Measurements from ENCODE around the gene CSMD2.
A peak's percentile ranks its signal among the peaks of the same experiment; 100 is the strongest.

Gene CSMD2

GRCh38 chr1:33654267-33654834 lies 510.7 kb downstream of the CSMD2 start:
- no peak for DNase-seq (ENCODE audit: low read depth in 2 of 3, low spot score in 1 of 3)

GRCh38 chr1:33653226-33653625 lies 511.8 kb downstream of the CSMD2 start:
- no peak for DNase-seq (ENCODE audit: low read depth in 2 of 3, low spot score in 1 of 3)

DNA sequence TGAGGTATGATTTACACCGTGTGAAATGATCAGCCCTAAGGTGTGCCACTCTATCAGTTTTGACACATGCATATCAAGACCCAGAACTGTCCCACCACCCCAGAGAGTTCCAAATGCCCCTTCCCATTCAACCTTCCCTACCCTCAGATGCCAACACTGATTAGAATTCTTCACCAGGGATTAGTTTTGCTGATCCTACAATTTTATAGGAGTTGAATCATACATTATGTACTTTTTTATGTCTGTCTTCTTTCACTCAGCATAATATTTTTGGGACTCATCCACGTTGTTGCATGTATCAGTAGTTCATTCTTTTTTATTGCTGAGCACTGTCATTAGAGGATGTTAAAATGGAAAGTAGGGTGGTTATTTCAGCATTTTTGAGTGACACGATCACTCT lies 514.3 kb downstream of the CSMD2 start:
- DNase-seq (ENCODE audit: low read depth in 2 of 3, low spot score in 1 of 3): no peak

- no peak for DNase-seq (ENCODE audit: low read depth in 2 of 3, low spot score in 1 of 3)
Observed at GRCh38 chr1:33649759-33650158, 515.3 kb downstream of the CSMD2 start.

GRCh38 chr1:33643216-33643615 lies 521.8 kb downstream of the CSMD2 start:
- DNase-seq (ENCODE audit: low read depth in 2 of 3, low spot score in 1 of 3): no peak

DNA sequence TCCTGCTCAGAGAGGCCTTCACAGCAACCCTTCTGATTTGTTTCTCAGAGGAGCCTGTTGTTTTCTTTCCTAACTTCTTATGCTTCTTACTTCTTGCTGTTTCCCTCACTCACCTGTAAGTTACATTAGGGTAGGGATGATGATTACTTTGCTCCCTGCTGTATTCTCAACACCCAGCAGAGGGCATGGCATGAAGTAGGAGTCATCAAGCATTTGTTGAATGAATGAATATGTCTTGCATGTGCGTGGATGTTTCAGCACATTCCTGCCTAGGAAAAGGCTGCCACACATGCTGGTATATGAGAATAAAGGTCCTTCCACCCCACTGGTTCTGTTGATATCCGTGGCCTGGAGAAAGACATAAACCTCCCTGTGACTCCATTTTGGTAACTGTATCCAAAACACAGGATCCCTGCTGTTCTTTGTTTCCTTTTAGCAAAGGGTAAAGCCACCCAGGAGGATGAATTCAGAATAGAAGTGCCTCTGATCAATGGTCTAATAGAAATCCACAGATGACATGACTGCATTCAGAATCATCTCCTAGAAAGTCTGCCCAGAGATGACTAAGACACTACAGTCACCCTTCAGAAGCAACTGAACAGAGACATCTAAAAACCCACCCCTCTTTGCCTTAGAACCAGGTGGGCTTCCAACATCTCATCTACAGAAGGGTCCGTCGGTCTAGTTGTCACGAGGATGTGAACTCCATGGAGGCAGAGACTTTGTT lies 523.8 kb downstream of the CSMD2 start:
- no peak for DNase-seq (ENCODE audit: low read depth in 2 of 3, low spot score in 1 of 3)

GRCh38 chr1:33640114-33640660 lies 524.8 kb downstream of the CSMD2 start:
- DNase-seq (ENCODE audit: low read depth in 2 of 3, low spot score in 1 of 3): no peak

DNA sequence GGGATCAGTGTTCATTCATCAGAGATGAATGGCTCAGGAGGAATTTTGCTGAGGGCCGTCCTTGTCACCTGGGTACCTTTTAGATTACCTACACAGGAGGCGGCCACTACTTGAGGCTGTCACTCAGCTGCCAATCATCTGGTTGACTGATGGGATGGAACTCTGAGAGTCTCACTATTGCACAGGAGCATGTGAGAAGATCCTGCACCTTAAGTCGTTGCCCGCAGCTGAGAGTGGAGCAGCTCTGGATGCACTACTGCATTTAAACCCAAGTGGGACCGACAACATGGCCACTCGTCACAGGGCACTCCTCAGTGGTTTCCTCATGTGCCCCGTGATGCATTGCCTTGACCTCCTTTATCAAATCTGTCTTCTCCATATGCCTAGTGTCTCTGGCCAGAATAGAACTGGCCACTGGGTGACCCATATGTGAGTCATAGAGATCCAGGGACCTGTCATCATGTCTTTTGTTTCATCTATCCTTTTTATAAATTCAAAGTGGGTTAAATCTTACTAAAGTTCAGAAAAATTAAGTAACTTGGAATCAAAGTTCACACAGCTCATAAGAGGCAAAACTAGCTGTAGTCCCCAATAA lies 527.1 kb downstream of the CSMD2 start:
- DNase-seq (ENCODE audit: low read depth in 2 of 3, low spot score in 1 of 3): no peak

- no peak for DNase-seq (ENCODE audit: low read depth in 2 of 3, low spot score in 1 of 3)
Observed at GRCh38 chr1:33636209-33636608, 528.8 kb downstream of the CSMD2 start.

DNA sequence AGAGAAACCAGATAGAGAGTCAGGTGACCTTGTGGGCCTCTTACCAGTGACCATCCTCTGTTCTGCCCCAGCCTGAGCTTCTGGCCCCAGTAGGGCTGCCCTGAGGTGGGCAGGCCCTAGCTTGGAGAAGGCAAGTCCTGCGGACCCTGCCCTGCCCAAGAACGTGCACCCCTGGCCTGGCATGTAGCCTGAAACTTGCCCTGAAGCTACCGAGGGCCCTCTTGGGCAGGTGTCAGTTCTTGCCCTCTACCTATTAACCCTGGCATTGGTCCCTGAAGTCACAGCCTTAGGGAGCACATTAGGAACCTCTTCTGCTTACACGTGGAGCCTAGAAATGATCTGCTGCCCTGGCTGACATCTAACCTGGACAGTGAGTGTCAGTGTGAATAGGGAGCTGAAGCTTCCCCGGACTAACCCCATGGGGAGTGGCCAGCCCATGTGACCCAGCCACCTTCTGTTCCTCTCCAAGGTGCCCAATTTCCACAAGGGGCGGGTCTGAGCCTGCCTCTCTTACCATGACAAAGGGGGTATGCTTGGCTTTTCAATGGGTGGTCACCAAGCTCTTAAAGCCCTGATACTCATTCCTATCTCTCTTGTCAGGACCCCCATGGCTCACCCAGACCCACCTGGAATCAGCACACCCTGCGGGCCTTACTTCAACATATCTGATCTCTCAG lies 529.6 kb downstream of the CSMD2 start:
- DNase-seq (ENCODE audit: low read depth in 2 of 3, low spot score in 1 of 3): no peak

DNA sequence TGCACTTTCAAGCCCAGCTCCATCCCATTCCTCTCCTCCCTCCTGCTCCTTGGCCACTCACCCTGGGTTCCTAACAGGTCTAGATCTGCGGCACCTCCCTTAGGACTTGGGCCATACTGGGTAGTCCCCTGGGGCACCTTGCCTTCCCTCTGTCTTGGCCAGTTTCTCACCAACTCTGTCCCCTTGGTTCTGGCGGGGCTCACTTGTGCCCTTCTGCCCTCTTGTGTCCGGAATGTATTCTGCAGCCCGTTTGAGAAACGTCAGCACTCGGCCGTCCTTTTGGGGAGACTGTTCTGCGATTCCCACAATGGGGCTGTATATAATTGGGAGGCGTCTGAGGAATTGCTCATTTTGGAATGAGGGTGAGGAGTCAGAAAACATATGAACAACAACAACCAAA lies 530.2 kb downstream of the CSMD2 start:
- DNase-seq (ENCODE audit: low read depth in 2 of 3, low spot score in 1 of 3): peak in 1 of 3 donors; percentile 20

- DNase-seq (ENCODE audit: low read depth in 2 of 3, low spot score in 1 of 3): no peak
Observed at GRCh38 chr1:33634143-33634542, 530.9 kb downstream of the CSMD2 start.

- peak; percentile 76 to 90 (median 84) for DNase-seq (ENCODE audit: low read depth in 2 of 3, low spot score in 1 of 3)
Observed at GRCh38 chr1:33633019-33633801, 531.8 kb downstream of the CSMD2 start.

DNA sequence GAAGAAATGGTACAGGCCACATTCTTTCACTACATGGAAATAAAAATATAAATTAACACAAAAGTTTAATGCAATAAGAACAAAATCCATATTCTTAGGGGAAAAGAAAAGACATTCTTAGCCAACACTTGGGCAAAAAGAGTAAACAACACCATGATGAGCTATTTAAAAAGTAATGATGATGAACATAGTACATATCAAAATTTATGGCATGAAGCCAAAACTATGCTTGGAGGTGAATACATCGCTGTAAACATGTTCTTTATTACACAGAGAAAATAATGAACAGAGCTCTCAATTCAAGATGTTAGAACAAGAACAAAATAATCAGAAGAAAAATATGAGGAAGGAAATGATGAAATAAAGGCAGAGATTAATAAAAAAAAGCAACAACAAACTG lies 534.3 kb downstream of the CSMD2 start:
- no peak for DNase-seq (ENCODE audit: low read depth in 2 of 3, low spot score in 1 of 3)

GRCh38 chr1:33626801-33627200 lies 538.2 kb downstream of the CSMD2 start:
- no peak for DNase-seq (ENCODE audit: low read depth in 2 of 3, low spot score in 1 of 3)

GRCh38 chr1:33624991-33625870 lies 539.8 kb downstream of the CSMD2 start:
- no peak for DNase-seq (ENCODE audit: low read depth in 2 of 3, low spot score in 1 of 3)

- no peak for DNase-seq (ENCODE audit: low read depth in 2 of 3, low spot score in 1 of 3)
Observed at GRCh38 chr1:33624261-33624990, 540.6 kb downstream of the CSMD2 start.

GRCh38 chr1:33623811-33624210 lies 541.2 kb downstream of the CSMD2 start:
- DNase-seq (ENCODE audit: low read depth in 2 of 3, low spot score in 1 of 3): no peak

GRCh38 chr1:33622757-33623156 lies 542.3 kb downstream of the CSMD2 start:
- no peak for DNase-seq (ENCODE audit: low read depth in 2 of 3, low spot score in 1 of 3)

All from stimulated activated CD4-positive, alpha-beta T cell treated with anti-CD3 and anti-CD28 coated beads, Interleukin-12 subunit alpha, Interleukin-12 subunit beta, amount 100 ng/mL, for 48 hours (primary cell).